Transverse colon (tissue), 4 donors: ENCODE measurements around the gene CPA1. TPM values are rescaled to one million over a fixed set of nuclear protein-coding genes. Genes with fewer than 3 reads are reported as not detected.

Experiments used
- DNase-seq: peaks from one replicate; pipeline ENCODE4 v3.0.0-alpha.2; 2019
- H3K27ac ChIP-seq, 4 donors: fragments of 200-600 bp; sonication (generic); 2 replicates each; pipeline ENCODE4 v1.5.1; 2016 to 2018; ENCODE audit warnings: inconsistent platforms in 4 of 4
- H3K27me3 ChIP-seq: fragments of 200-600 bp; sonication (generic); 2 replicates; pipeline ENCODE4 v1.5.1; 2017; ENCODE audit warnings: inconsistent platforms
- H3K36me3 ChIP-seq, 4 donors: fragments of 200-600 bp; sonication (generic); 2 replicates each; pipeline ENCODE4 v1.5.1; 2017 to 2019; ENCODE audit warnings: inconsistent platforms in 4 of 4
- H3K4me1 ChIP-seq, 4 donors: fragments of 200-600 bp; sonication (generic); 2 replicates each; pipeline ENCODE4 v1.5.1; 2017 to 2020; ENCODE audit warnings: inconsistent platforms in 4 of 4
- H3K4me3 ChIP-seq, 4 donors: fragments of 200-600 bp; sonication (generic); 1 replicate in 1 of 4; 2 replicates in 3 of 4; pipeline versions ENCODE4 v1.5.1 to v1.6.1; 2017 to 2019; ENCODE audit warnings: inconsistent platforms in 4 of 4
- H3K9me3 ChIP-seq, 2 donors: fragments of 200-600 bp; sonication (generic); 2 replicates each; pipeline ENCODE4 v1.5.1; 2017 to 2019; ENCODE audit warnings: inconsistent platforms in 2 of 2
- EP300 ChIP-seq: sonication (generic); formaldehyde crosslinking; IDR thresholded peaks from one replicate; pipeline ENCODE4 v1.6.1; 2017; ENCODE audit warnings: antibody characterized with exemption, low read depth
- POLR2A ChIP-seq: fragments of 450-650 bp; IDR thresholded peaks from one replicate; pipeline ENCODE4 v1.6.1; 2016; ENCODE audit warnings: antibody characterized with exemption, mild to moderate bottlenecking, moderate library complexity
- POLR2AphosphoS5 ChIP-seq, 3 donors: sonication (generic); formaldehyde crosslinking; IDR thresholded peaks; one replicate each; pipeline ENCODE4 v1.6.1; 2016; ENCODE audit warnings: antibody characterized with exemption in 3 of 3
- WGBS, 2 donors: methylation state at CpG; one replicate each; pipeline ENCODE4 v1.1.5; 2018; ENCODE audit warnings: low coverage in 1 of 2; 5-methylcytosine and 5-hydroxymethylcytosine counted together
- in situ Hi-C, 4 donors: fragments of 200-750 bp; cut with MboI; loops; one replicate each; pipeline versions ENCODE4 v1.15.0 to v1.15.1; 2017; ENCODE audit warnings: low sequenced_read_pairs in 3 of 4, low pct_ligation_motif_present in 1 of 4, low pct_unique_long_range_greater_than_20kb in 1 of 4
- intact Hi-C: fragments of 100-400 bp; cut with DNase I; formaldehyde crosslinking; loops from one replicate; pipeline ENCODE4 v1.15.1; 2023; ENCODE audit warnings: low total_unique reads
- total RNA-seq, 4 donors: library from RNA; depleted of rRNA; stranded (reverse); fragments of >200 nt; gene quantifications; one replicate each; pipeline ENCODE4 v1.1.0, GENCODE V29; 2016
- TF ChIP-seq, protein P1 (sequence below), 5 experiments: fragments of 200-600 bp in 3 of 5; fragments of 450-650 bp in 2 of 5; sonication (generic) in 3 of 5; IDR thresholded peaks; 1 replicate in 2 of 5; 2 replicates in 3 of 5; pipeline ENCODE4 v1.5.1; 2016 to 2017; ENCODE audit warnings: antibody characterized with exemption in 5 of 5, inconsistent platforms in 3 of 5, mild to moderate bottlenecking in 2 of 5, moderate library complexity in 1 of 5

The CPA1 gene
- total RNA-seq, 4 donors from 2014 or later, result not detected

DNA sequence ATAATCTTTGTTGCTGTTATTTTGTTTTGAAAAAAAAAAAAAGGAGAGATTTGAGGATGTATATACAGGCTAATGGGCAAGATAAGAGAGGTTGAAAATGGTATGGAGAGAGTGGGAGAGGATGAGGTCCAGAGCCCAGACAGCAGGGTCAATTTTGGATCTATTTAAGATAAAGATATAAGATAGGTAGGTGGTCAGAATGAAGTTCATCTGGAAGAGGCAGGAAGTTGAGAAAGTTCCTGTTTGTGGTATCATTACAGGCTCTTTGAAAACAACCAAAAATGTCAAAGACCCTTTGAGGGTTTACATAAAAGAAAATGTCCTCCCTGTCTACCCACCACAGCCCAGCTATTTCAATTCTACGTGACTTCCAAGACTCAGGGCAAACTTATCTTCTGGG is 53.0 kb downstream of the CPA1 start:
- Histone ChIP-seq H3K36me3 (no peaks in the 10 kb centered on the region), H3K4me3 (no peak overlapping the region), H3K27ac (no peak overlapping the region), H3K4me1 (peaks cover 0 to 18% (median 0%) of the 10 kb centered on the region in 4 donors), H3K27me3 (no peaks in the 10 kb centered on the region), H3K9me3 (no peaks in the 10 kb centered on the region)
- 96 to 100% methylated on average over 1 of the region's 1 CpG for WGBS, 2 donors
- DNase-seq, result no peak
- in situ Hi-C loops (no loop called here), intact Hi-C loops (no loop called here)
- TF ChIP-seq POLR2A, result no peak
- TF ChIP-seq, protein P1, sequence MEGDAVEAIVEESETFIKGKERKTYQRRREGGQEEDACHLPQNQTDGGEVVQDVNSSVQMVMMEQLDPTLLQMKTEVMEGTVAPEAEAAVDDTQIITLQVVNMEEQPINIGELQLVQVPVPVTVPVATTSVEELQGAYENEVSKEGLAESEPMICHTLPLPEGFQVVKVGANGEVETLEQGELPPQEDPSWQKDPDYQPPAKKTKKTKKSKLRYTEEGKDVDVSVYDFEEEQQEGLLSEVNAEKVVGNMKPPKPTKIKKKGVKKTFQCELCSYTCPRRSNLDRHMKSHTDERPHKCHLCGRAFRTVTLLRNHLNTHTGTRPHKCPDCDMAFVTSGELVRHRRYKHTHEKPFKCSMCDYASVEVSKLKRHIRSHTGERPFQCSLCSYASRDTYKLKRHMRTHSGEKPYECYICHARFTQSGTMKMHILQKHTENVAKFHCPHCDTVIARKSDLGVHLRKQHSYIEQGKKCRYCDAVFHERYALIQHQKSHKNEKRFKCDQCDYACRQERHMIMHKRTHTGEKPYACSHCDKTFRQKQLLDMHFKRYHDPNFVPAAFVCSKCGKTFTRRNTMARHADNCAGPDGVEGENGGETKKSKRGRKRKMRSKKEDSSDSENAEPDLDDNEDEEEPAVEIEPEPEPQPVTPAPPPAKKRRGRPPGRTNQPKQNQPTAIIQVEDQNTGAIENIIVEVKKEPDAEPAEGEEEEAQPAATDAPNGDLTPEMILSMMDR (IDR thresholded peaks at IDR 0.05), result no peak
- TF ChIP-seq POLR2AphosphoS5 (IDR thresholded peaks at IDR 0.05), result no peak
- no peak for TF ChIP-seq EP300

DNA sequence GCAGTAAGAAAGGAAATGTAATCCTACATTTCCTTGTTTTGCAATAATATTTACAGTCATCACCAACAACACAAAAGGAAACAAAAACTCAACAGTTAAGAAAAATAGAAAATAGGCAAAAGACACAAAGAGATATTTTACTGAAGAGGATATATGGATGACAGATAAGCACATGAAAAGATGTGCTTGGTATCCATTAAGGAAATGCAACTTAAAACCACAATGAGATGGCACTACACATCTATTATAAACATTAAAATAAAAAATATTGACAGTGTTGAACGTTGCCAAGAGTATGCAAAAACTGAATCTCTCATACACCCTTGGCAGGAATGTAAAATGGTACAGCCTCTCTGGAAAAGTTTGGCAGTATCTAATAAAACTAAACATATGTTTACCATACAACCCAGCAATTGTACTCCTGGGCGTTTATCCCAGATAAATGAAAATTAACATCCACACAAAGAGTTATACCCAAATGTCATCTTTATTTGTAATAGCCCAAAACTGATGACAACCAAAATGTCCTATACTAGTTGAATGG is 55.1 kb downstream of the CPA1 start:
- in situ Hi-C loops, result no loop called here

DNA sequence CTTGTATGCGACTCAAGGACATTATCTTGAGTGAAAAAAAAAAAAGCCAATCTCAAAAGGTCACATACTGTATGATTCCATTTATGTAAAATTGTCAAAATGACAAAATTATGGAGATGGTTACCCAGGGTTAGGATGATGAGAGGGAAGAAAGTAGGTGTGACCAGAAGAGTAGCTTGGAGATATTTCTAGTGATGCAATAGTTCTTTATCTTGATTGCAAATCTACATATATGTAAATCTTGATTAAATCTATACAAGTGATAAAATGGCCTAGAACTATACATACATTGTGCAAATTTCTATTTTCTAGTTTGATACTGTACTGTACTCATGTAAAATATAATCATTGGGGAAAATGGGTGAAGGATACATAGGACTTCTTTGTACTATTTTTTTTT is 56.0 kb downstream of the CPA1 start:
- Histone ChIP-seq H3K27ac (no peak overlapping the region), H3K4me1 (peaks cover under 1 to 8% (median 2%) of the 10 kb centered on the region in 4 donors), H3K27me3 (no peaks in the 10 kb centered on the region), H3K9me3 (no peaks in the 10 kb centered on the region), H3K4me3 (no peak overlapping the region), H3K36me3 (no peaks in the 10 kb centered on the region)
- WGBS, 2 donors, result 92 to 94% methylated on average over 1 of the region's 1 CpG
- in situ Hi-C loops (no loop called here), intact Hi-C loops (no loop called here)
- no peak for TF ChIP-seq POLR2AphosphoS5 (IDR thresholded peaks at IDR 0.05)
- TF ChIP-seq POLR2A, result no peak
- TF ChIP-seq, protein P1 (IDR thresholded peaks at IDR 0.05), result no peak
- TF ChIP-seq EP300, result no peak
- DNase-seq, result no peak

More for the DNA sequence above, 55.1 kb downstream of the CPA1 start:
- peaks cover 0 to 10% (median under 1%) of the 10 kb centered on the region in 4 donors for H3K4me1 ChIP-seq
- H3K4me3 ChIP-seq, result no peak overlapping the region
- DNase-seq, result no peak
- H3K27me3 ChIP-seq, result no peaks in the 10 kb centered on the region
- intact Hi-C loops, result no loop called here
- H3K9me3 ChIP-seq, result no peaks in the 10 kb centered on the region
- H3K27ac ChIP-seq, result no peak overlapping the region
- H3K36me3 ChIP-seq, result no peaks in the 10 kb centered on the region
- no peak for TF ChIP-seq EP300
- no peak for TF ChIP-seq POLR2AphosphoS5 (IDR thresholded peaks at IDR 0.05)
- no peak for TF ChIP-seq POLR2A
- TF ChIP-seq, protein P1 (IDR thresholded peaks at IDR 0.05), result no peak
- 50 to 61% methylated on average over 1 to 2 of the region's 2 CpGs for WGBS, 2 donors

Other genes with a start within 250 kb of the CPA1 start
- 10 to 100 TPM in 3 of 4 donors, 1 to 10 TPM in 1; 8.6 to 57.5 (median 17.8) TPM for gene TMEM209, start 175.1 kb upstream of the CPA1 start, total RNA-seq
- not detected for gene SSMEM1, start 172.6 kb upstream of the CPA1 start, total RNA-seq
- 1 to 10 TPM in 1 of 4 donors, under 1 TPM in 1, not detected in 2; 0.48 to 1.6 TPM for gene CPA2, start 113.6 kb upstream of the CPA1 start, total RNA-seq
- gene CPA4, start 87.3 kb upstream of the CPA1 start, total RNA-seq, result not detected
- gene CPA5, start 35.7 kb upstream of the CPA1 start, total RNA-seq, result not detected
- 1 to 10 TPM in 2 of 4 donors, under 1 TPM in 1, not detected in 1; 0.75 to 4.8 (median 2.7) TPM for gene CEP41, start 60.5 kb downstream of the CPA1 start, total RNA-seq
- gene MEST, start 111.6 kb downstream of the CPA1 start, total RNA-seq, result 10 to 100 TPM in 3 of 4 donors, 1 to 10 TPM in 1; 4.0 to 49.0 (median 34.6) TPM